Measurements from ENCODE around the gene SLC9A8.

DNA sequence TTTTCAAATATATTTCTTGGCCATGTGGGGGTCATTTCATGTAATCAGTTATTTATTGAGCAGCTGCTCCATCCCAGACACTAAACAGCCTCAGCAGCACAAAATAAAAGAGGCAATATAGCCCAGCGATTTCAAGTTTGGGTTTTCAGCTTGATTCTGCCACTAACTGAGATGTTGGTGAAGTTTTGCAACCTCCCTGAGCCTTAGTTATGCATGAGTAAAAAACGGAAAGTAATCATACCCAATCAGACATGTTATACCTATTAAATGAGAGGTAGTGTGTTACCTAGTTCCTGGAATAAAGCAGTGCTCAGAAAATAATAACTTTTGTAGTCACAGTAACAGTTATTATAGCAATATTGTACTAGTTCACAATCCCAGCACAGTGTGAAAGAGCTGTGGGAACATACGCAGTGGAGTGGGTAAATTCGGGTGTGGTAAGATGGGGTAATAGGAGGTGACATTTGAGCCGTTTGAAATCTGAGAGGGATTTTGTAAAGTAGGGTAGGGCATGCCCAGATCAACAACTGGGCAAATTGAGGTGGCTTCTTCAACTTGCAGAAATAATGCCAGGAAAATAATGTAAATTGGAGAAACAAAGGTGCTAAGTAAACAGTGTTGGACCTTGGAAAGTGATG is 1.5 kb downstream of the SLC9A8 start:
- TF ChIP-seq, protein P1, sequence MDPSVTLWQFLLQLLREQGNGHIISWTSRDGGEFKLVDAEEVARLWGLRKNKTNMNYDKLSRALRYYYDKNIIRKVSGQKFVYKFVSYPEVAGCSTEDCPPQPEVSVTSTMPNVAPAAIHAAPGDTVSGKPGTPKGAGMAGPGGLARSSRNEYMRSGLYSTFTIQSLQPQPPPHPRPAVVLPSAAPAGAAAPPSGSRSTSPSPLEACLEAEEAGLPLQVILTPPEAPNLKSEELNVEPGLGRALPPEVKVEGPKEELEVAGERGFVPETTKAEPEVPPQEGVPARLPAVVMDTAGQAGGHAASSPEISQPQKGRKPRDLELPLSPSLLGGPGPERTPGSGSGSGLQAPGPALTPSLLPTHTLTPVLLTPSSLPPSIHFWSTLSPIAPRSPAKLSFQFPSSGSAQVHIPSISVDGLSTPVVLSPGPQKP (IDR thresholded peaks at IDR 0.05; ENCODE audit: borderline replicate concordance, low read depth, low read length): no peak
- TF ChIP-seq MXI1 (IDR thresholded peaks at IDR 0.05; ENCODE audit: borderline replicate concordance, low read depth, low read length) (no peak), FOS (IDR thresholded peaks at IDR 0.05; ENCODE audit: low read depth, low read length) (no peak), MAFK (IDR thresholded peaks at IDR 0.05; ENCODE audit: low read depth, low read length) (no peak), SMC3 (IDR thresholded peaks at IDR 0.05; ENCODE audit: low read depth, low read length) (no peak), CHD1 (IDR thresholded peaks at IDR 0.05; ENCODE audit: low read depth, low read length) (no peak), RCOR1 (IDR thresholded peaks at IDR 0.05; ENCODE audit: insufficient replicate concordance, low read length) (no peak)
- TF ChIP-seq, protein P2, sequence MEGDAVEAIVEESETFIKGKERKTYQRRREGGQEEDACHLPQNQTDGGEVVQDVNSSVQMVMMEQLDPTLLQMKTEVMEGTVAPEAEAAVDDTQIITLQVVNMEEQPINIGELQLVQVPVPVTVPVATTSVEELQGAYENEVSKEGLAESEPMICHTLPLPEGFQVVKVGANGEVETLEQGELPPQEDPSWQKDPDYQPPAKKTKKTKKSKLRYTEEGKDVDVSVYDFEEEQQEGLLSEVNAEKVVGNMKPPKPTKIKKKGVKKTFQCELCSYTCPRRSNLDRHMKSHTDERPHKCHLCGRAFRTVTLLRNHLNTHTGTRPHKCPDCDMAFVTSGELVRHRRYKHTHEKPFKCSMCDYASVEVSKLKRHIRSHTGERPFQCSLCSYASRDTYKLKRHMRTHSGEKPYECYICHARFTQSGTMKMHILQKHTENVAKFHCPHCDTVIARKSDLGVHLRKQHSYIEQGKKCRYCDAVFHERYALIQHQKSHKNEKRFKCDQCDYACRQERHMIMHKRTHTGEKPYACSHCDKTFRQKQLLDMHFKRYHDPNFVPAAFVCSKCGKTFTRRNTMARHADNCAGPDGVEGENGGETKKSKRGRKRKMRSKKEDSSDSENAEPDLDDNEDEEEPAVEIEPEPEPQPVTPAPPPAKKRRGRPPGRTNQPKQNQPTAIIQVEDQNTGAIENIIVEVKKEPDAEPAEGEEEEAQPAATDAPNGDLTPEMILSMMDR (conservative IDR thresholded peaks at IDR 0.05; ENCODE audit: low read depth, low read length): no peak
